Suprapubic skin (tissue), 4 donors: ENCODE results near the gene DNM3.

Experiments
- CTCF ChIP-seq, 2 donors: fragments of 200-600 bp in 1 of 2; fragments of 450-650 bp in 1 of 2; sonication (generic) in 1 of 2; IDR thresholded peaks; one replicate each; pipeline ENCODE4 v1.5.1; 2016 to 2019; ENCODE audit warnings: antibody characterized with exemption in 2 of 2, mild to moderate bottlenecking in 1 of 2, moderate library complexity in 1 of 2
- EP300 ChIP-seq: sonication (generic); formaldehyde crosslinking; IDR thresholded peaks from one replicate; pipeline ENCODE4 v1.6.1; 2017; ENCODE audit warnings: antibody characterized with exemption
- POLR2A ChIP-seq, 2 donors: fragments of 450-650 bp; IDR thresholded peaks; one replicate each; pipeline ENCODE4 v1.6.1; 2017; ENCODE audit warnings: antibody characterized with exemption in 2 of 2, mild to moderate bottlenecking in 2 of 2, moderate library complexity in 2 of 2
- POLR2AphosphoS5 ChIP-seq, 3 donors: sonication (generic); formaldehyde crosslinking; IDR thresholded peaks; one replicate each; pipeline ENCODE4 v1.6.1; 2017; ENCODE audit warnings: antibody characterized with exemption in 3 of 3

GRCh38 chr1:172405912-172406311, 564.6 kb downstream of the DNM3 start:
- TF ChIP-seq CTCF (IDR thresholded peaks at IDR 0.05) (no peak), POLR2AphosphoS5 (IDR thresholded peaks at IDR 0.05) (no peak), POLR2A (IDR thresholded peaks at IDR 0.05) (no peak), EP300 (no peak)
